PFSK-1 (cell line): ENCODE measurements around the gene CMTM3.

ENCODE experiments used
- FOXP2 ChIP-seq: optimal IDR thresholded peaks from 2 replicates; pipeline ENCODE3; 2011; ENCODE audit warnings: borderline replicate concordance, control low read depth, inconsistent platforms; ENCODE audit not compliant: insufficient read depth; ENCODE audit errors: extremely low read length, extremely low read depth
- POLR2AphosphoS5 ChIP-seq: IDR thresholded peaks from 2 replicates; pipeline ENCODE4 v1.6.1; 2012; ENCODE audit warnings: low read depth, mild to moderate bottlenecking, control low read depth, low read length, moderate library complexity
- SIN3A ChIP-seq: IDR thresholded peaks from 2 replicates; pipeline ENCODE4 v1.6.1; 2012; ENCODE audit warnings: mild to moderate bottlenecking, low read length, moderate library complexity, borderline replicate concordance; ENCODE audit not compliant: insufficient read depth
- TAF1 ChIP-seq: IDR thresholded peaks from 2 replicates; pipeline ENCODE4 v1.6.1; 2012; ENCODE audit warnings: low read length, control low read depth, borderline replicate concordance; ENCODE audit not compliant: insufficient read depth
- TF ChIP-seq, protein P1 (sequence below), 2 experiments: IDR thresholded peaks; 2 replicates each; pipeline versions ENCODE4 v1.6.1 to v1.8.0; 2011 to 2012; ENCODE audit warnings: low read depth in 2 of 2, low read length in 2 of 2, control low read depth in 1 of 2, inconsistent platforms in 1 of 2, mild to moderate bottlenecking in 1 of 2, moderate library complexity in 1 of 2; ENCODE audit not compliant: insufficient read depth in 1 of 2

The CMTM3 gene

DNA sequence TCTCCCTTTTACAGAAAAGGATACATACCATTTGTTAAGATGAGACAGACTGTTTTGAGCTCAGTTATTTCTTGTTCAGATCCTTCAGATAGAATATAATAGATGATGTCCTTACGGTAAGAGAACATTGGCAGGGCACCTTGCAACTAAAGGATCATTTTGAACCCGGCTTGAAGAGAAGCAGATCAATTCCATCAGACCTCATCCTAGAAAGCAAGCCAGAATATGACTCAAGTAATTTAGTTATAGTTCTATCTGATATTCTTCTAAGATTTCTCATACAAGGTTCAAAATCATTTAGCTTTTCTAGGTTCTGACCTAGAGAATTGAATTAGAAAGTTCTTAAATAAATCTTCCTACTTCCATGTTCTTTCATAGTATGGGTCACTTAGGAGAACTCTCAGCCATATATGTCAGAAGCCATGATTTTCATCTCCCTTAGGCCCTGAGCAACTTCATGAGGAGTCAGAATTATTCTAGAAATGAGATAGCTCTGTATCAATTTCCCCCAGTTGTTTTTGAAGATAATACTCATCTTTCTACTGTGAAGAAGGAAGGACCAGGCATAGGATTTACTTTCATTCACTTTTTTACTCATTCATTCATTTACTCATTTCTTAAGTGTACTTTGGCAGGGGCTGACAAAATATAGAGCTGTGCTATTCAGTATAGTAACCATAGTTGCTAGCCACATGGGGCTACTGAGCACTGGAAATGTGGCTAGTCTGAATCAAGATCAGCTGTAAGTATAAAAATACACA is 40.8 kb upstream of the CMTM3 start:
- TF ChIP-seq TAF1, result no peak
- no peak for TF ChIP-seq POLR2AphosphoS5
- no peak for TF ChIP-seq SIN3A
- TF ChIP-seq, protein P1, sequence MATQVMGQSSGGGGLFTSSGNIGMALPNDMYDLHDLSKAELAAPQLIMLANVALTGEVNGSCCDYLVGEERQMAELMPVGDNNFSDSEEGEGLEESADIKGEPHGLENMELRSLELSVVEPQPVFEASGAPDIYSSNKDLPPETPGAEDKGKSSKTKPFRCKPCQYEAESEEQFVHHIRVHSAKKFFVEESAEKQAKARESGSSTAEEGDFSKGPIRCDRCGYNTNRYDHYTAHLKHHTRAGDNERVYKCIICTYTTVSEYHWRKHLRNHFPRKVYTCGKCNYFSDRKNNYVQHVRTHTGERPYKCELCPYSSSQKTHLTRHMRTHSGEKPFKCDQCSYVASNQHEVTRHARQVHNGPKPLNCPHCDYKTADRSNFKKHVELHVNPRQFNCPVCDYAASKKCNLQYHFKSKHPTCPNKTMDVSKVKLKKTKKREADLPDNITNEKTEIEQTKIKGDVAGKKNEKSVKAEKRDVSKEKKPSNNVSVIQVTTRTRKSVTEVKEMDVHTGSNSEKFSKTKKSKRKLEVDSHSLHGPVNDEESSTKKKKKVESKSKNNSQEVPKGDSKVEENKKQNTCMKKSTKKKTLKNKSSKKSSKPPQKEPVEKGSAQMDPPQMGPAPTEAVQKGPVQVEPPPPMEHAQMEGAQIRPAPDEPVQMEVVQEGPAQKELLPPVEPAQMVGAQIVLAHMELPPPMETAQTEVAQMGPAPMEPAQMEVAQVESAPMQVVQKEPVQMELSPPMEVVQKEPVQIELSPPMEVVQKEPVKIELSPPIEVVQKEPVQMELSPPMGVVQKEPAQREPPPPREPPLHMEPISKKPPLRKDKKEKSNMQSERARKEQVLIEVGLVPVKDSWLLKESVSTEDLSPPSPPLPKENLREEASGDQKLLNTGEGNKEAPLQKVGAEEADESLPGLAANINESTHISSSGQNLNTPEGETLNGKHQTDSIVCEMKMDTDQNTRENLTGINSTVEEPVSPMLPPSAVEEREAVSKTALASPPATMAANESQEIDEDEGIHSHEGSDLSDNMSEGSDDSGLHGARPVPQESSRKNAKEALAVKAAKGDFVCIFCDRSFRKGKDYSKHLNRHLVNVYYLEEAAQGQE (IDR thresholded peaks at IDR 0.05; ENCODE audit: insufficient read depth in 1 of 2, low read depth in 2 of 2, low read length in 2 of 2), result no peak
- TF ChIP-seq FOXP2, result no peak

DNA sequence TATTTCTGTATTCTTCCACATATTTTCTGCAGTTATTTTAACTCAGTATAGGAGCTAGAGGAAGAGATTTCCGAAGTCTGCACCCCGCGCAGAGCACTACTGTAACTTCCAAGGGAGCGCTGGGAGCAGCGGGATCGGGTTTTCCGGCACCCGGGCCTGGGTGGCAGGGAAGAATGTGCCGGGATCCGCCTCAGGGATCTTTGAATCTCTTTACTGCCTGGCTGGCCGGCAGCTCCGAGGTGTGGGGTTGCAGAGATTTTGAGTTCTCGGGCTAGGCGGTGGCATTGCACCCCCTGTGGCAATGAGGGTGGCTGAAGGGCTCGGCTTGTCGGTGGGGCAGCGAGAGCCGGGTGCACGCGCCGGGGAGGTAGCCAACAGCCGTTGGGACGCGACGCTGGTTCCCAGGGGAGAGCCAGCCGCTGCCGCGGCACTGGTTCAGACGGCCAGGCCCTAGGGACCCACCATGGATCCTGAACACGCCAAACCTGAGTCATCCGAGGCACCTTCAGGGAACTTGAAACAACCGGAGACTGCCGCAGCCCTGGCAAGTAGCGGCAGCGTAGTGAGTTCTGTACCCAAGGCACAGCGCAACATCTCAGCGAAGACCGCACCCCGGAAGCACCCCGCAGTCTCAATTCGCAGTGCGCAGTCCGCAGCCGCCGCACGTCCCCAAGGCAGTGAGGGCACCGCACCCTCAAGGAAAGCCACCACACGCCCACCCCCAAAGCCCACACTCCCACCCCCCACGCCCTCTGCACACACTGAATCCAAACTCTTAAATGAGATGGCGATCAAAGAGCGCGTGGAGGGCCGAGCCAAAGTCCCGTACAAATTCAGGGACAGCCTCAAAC is 38.2 kb upstream of the CMTM3 start, which contains the start of gene CMTM1:
TSS of gene CMTM1 (plus strand) at position 389 of the 851 bp plus-strand sequence. CDS start at position 464, 75 bp downstream.
- TF ChIP-seq, protein P1 (IDR thresholded peaks at IDR 0.05; ENCODE audit: insufficient read depth in 1 of 2, low read depth in 2 of 2, low read length in 2 of 2), result no peak
- TF ChIP-seq TAF1 (no peak), POLR2AphosphoS5 (no peak), FOXP2 (no peak), SIN3A (no peak)

DNA sequence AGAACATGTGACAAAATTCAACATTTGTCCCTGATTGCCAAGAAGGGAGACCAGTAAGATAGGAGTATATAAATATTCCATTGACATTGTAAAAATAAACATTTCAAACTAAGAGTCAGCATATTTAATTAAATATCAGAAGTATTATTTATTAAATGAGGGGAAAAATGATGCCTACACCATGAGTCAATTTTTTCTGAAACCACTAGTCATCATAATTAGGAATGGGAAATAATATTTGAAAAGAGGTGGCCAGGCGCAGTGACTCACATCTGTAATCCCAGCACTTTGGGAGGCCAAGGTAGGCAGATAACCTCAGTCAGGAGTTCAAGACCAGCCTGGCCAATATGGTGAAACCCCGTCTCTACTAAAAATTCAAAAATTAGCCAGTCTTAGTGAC is 36.1 kb upstream of the CMTM3 start:
- no peak for TF ChIP-seq POLR2AphosphoS5

DNA sequence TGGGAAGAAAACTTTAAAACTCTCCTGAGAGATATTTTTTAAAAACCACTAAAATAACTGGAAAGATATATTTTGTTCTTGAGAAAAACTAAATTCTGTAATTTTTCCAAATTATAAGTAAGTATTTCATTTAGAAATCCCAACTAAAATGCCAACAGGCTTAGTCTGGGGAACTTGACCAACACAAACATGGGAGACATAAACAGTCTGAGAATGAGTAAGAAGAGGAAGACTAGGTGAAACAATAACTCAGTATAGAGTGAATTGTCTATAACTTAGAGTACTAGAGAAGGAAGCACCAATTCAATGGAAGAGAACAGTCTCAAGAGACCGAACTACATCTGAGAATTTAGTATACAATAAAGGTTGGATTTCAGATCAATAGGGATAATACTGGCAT is 35.4 kb upstream of the CMTM3 start:
- no peak for TF ChIP-seq FOXP2

DNA sequence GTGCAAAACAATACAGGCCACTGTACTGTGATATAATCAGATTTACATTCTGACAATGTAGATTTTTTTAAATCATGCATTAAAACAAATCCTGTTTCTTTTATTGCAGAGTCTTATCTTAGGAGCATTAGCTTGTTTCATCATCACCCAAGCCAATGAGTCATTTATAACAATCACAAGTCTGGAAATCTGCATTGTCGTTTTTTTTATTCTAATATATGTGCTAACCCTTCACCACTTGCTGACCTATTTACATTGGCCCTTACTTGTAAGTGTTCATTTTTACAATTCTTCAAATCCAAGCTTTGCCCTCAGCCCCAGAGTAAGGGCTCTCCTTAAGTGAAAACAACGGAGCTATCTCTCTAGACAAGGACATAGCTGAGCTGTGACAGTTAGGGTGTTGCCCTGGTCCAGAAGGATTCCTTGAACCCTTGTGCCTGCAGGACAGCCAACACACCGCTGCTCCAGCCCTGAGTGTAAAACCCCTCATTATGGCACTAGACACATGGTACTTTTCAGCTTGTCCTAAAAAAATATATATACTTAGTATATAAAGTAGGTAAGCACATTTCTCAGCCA is 34.6 kb upstream of the CMTM3 start:
- TF ChIP-seq TAF1 (no peak), FOXP2 (no peak), SIN3A (no peak), POLR2AphosphoS5 (no peak)
- TF ChIP-seq, protein P1 (IDR thresholded peaks at IDR 0.05; ENCODE audit: insufficient read depth in 1 of 2, low read depth in 2 of 2, low read length in 2 of 2), result no peak

DNA sequence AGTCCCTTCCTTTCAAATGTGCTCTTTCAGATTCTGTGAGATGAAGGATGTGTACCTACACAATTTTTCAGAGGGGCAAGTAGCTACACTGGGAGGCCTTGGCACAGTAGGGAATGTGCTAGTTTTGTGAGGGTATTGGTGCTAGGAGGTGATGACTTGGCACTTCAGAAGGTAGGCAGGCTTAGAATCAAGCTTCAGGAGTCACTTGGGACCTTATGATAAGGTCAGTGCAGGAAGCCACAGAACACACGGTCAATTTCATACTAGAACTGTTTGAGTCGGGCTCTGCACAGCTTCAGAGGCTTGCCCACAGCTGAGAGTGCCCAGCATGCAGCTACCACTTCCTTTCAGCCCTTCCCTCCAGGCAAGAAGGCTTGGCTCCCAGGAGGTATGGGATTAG is 32.1 kb upstream of the CMTM3 start:
- TF ChIP-seq POLR2AphosphoS5, result no peak
- TF ChIP-seq, protein P1 (IDR thresholded peaks at IDR 0.05; ENCODE audit: insufficient read depth in 1 of 2, low read depth in 2 of 2, low read length in 2 of 2), result no peak
- TF ChIP-seq TAF1, result no peak
- no peak for TF ChIP-seq FOXP2
